Endothelial cell (in vitro differentiated cells): Measurements from ENCODE around the gene SLC32A1. TPM values are rescaled to one million over a fixed set of nuclear protein-coding genes. Genes with fewer than 3 reads are reported as not detected.

Experiments
- DNase-seq: peaks from one replicate; pipeline ENCODE4 v3.0.0; 2021; ENCODE audit warnings: low spot score
- H3K27ac Mint-ChIP-seq: one replicate; pipeline ENCODE4 v1.8.0; 2021; ENCODE audit warnings: mixed read lengths, inconsistent platforms; ENCODE audit not compliant: unreplicated experiment
- H3K27me3 Mint-ChIP-seq: one replicate; pipeline ENCODE4 v1.8.0; 2021; ENCODE audit warnings: mild to moderate bottlenecking, moderate library complexity, mixed read lengths, inconsistent platforms; ENCODE audit not compliant: unreplicated experiment
- H3K36me3 Mint-ChIP-seq: one replicate; pipeline ENCODE4 v1.8.0; 2021; ENCODE audit warnings: mild to moderate bottlenecking, low read depth, mixed read lengths, inconsistent platforms; ENCODE audit not compliant: unreplicated experiment
- H3K4me1 Mint-ChIP-seq: one replicate; pipeline ENCODE4 v1.8.0; 2021; ENCODE audit warnings: mild to moderate bottlenecking, mixed read lengths, inconsistent platforms; ENCODE audit not compliant: unreplicated experiment
- H3K4me3 Mint-ChIP-seq: one replicate; pipeline ENCODE4 v1.8.0; 2021; ENCODE audit warnings: mild to moderate bottlenecking, mixed read lengths, inconsistent platforms; ENCODE audit not compliant: unreplicated experiment
- H3K9me3 Mint-ChIP-seq: one replicate; pipeline ENCODE4 v1.8.0; 2021; ENCODE audit warnings: mixed read lengths, inconsistent platforms; ENCODE audit not compliant: unreplicated experiment
- CTCF ChIP-seq: fragments of 200-600 bp; sonication (generic); IDR thresholded peaks from one replicate; pipeline ENCODE4 v1.5.0; 2021; ENCODE audit warnings: antibody characterized with exemption; ENCODE audit not compliant: unreplicated experiment
- total RNA-seq: library from RNA; stranded (reverse); fragmentation: NEBNext Ultra II Directional; extraction: Animal tissue kit (Norgen Biotek cat#: 25700); gene quantifications from one replicate; pipeline ENCODE4 v1.2.1, GENCODE V29; 2021; ENCODE audit not compliant: unreplicated experiment

SLC32A1 gene
- total RNA-seq, 1 donor from 2014 or later: 3.4 TPM

DNA sequence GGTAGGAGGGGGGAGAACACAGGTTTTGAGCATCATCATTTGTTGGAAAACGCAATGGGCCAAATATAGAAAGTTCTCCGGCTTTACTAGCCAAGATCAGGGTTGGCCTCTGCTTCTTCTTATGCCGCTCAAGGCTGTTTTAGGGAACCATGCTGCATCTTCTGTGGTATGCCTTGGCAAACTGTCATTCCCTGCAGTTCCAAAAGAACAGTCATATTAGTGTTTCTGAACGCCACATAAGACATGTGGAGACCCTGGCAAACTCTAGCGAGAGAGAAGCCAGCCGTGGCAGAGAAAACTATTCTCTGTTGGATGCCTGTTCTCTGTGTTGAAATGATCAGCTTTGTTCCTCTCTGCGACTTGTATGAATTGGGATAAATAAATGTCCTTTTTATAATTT, 34.8 kb downstream of the SLC32A1 start:
- Mint-ChIP-seq H3K4me1 (peaks cover 29% of the 10 kb centered on the region), H3K27ac (peak overlapping the region; percentile 70), H3K9me3 (no peaks in the 10 kb centered on the region), H3K27me3 (peaks cover 2% of the 10 kb centered on the region), H3K36me3 (peaks cover 55% of the 10 kb centered on the region), H3K4me3 (no peak overlapping the region)
- TF ChIP-seq CTCF: no peak
- no peak for DNase-seq

- Mint-ChIP-seq H3K27me3 (no peaks in the 10 kb centered on the region), H3K9me3 (no peaks in the 10 kb centered on the region), H3K4me1 (peaks cover 20% of the 10 kb centered on the region), H3K36me3 (peaks cover 46% of the 10 kb centered on the region), H3K27ac (no peak overlapping the region), H3K4me3 (no peak overlapping the region)
- DNase-seq: no peak
- TF ChIP-seq CTCF: no peak
Observed at GRCh38 chr20:38760978-38761377, 36.7 kb downstream of the SLC32A1 start.

DNA sequence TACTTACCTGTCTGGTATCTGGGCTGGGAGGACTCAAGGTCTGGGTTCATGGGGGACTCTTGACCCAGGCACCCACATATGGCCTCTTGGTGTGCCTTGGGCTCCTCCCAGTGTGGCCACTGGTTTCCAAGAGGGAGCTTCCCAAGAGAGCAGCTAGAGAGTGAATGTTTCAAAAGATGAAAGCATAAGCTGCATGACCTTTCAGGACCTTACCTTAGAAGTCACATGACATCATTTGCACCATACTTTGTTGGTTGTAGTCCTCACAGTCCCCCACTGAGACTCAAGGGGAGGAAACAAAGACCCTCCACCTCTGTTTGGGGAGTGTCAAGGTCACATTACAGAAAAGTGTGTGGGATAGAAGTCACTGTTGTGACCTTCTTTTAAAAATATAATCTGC, 37.9 kb downstream of the SLC32A1 start:
- Mint-ChIP-seq H3K27me3 (no peaks in the 10 kb centered on the region), H3K4me3 (no peak overlapping the region)

GRCh38 chr20:38763616-38764015, 39.3 kb downstream of the SLC32A1 start:
- DNase-seq: no peak
- peaks cover 15% of the 10 kb centered on the region for H3K4me1 Mint-ChIP-seq
- no peaks in the 10 kb centered on the region for H3K27me3 Mint-ChIP-seq
- H3K27ac Mint-ChIP-seq: no peak overlapping the region
- H3K4me3 Mint-ChIP-seq: peak overlapping the region; percentile 64
- no peak for TF ChIP-seq CTCF
- H3K36me3 Mint-ChIP-seq: peaks cover 62% of the 10 kb centered on the region
- no peaks in the 10 kb centered on the region for H3K9me3 Mint-ChIP-seq

More for the DNA sequence above, 37.9 kb downstream of the SLC32A1 start:
- no peaks in the 10 kb centered on the region for H3K9me3 Mint-ChIP-seq
- no peak for DNase-seq
- H3K4me1 Mint-ChIP-seq: peaks cover 21% of the 10 kb centered on the region
- peaks cover 47% of the 10 kb centered on the region for H3K36me3 Mint-ChIP-seq
- H3K27ac Mint-ChIP-seq: no peak overlapping the region
- TF ChIP-seq CTCF: no peak

DNA sequence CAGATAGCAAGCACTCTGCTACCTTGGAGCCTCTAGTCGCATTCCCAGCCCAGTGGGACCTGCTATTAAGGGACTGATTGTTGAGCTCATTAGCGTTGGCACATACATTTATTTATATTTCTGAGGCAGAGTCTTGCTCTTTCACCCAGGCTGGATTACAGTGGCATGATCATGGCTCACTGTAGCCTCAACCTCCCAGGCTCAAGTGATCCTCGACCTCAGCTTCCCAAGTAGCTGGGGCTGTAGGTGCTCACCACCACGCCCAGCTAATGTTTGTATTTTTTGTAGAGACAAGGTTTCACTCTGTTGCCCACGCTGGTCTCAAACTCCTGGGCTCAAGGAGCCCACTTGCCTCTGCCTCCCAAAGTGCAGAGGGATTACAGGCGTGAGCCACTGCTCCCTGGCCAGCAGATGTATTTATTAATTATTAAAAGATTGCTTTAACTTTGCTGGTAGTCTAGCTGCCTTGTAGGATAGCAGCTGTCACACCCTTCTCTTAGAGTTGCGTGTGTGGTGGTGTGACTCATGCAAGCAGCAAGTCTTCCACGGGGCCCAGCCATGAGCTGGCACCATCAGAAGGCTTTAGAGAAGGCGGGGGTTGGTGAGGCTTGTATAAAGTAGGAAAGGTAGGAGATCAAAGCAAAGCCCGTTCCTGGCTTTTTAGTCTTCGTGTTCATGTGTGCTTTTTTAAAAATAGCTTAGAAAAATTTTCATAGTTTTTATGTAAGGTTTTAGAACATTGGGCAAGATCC, 40.5 kb downstream of the SLC32A1 start:
- Mint-ChIP-seq H3K9me3 (no peaks in the 10 kb centered on the region), H3K4me1 (peaks cover 15% of the 10 kb centered on the region), H3K36me3 (peaks cover 69% of the 10 kb centered on the region), H3K27me3 (no peaks in the 10 kb centered on the region), H3K27ac (no peak overlapping the region), H3K4me3 (no peak overlapping the region)
- TF ChIP-seq CTCF: no peak
- DNase-seq: no peak
